Endodermal cell (in vitro differentiated cells): Measurements from ENCODE around the gene SPEM1. TPM values are rescaled to one million over a fixed set of nuclear protein-coding genes. Genes with fewer than 3 reads are reported as not detected.
A peak's percentile ranks its signal among the peaks of the same experiment; 100 is the strongest.

Experiments used
- DNase-seq: peaks from one replicate; pipeline ENCODE4 v3.0.0-alpha.2; 2017
- H3K27ac ChIP-seq: 2 replicates; pipeline ENCODE4 v1.5.1; 2013; ENCODE audit warnings: mild to moderate bottlenecking, low read depth, low read length, moderate library complexity
- H3K27me3 ChIP-seq: 2 replicates; pipeline ENCODE4 v1.6.1; 2013; ENCODE audit warnings: mild to moderate bottlenecking, low read length, moderate library complexity; ENCODE audit not compliant: insufficient read depth, control insufficient read depth, poor library complexity, severe bottlenecking
- H3K36me3 ChIP-seq: 2 replicates; pipeline ENCODE4 v1.7.0; 2013; ENCODE audit warnings: mild to moderate bottlenecking, low read length, moderate library complexity; ENCODE audit not compliant: control insufficient read depth, insufficient read depth
- H3K4me1 ChIP-seq: one replicate; pipeline ENCODE4 v1.7.0; 2013; ENCODE audit warnings: low read length; ENCODE audit not compliant: control insufficient read depth, insufficient read depth
- H3K4me3 ChIP-seq: 2 replicates; pipeline ENCODE4 v1.5.1; 2013; ENCODE audit warnings: mild to moderate bottlenecking, low read length, moderate library complexity
- H3K9ac ChIP-seq: 2 replicates; pipeline ENCODE4 v1.6.1; 2013; ENCODE audit warnings: mild to moderate bottlenecking, low read length, moderate library complexity; ENCODE audit not compliant: poor library complexity, severe bottlenecking; ENCODE audit errors: extremely low read depth
- H3K9me3 ChIP-seq: 2 replicates; pipeline ENCODE4 v1.6.1; 2013; ENCODE audit warnings: mild to moderate bottlenecking, low read length, moderate library complexity; ENCODE audit not compliant: control insufficient read depth
- H3K27ac Mint-ChIP-seq: 2 replicates; pipeline ENCODE4 v1.8.0; 2020; ENCODE audit warnings: mixed read lengths
- H3K27me3 Mint-ChIP-seq: 2 replicates; pipeline ENCODE4 v1.8.0; 2021; ENCODE audit warnings: mild to moderate bottlenecking, mixed read lengths; ENCODE audit not compliant: insufficient read depth
- H3K36me3 Mint-ChIP-seq: 2 replicates; pipeline ENCODE4 v1.8.0; 2020; ENCODE audit warnings: low read depth, mixed read lengths
- H3K4me1 Mint-ChIP-seq: 2 replicates; pipeline ENCODE4 v1.8.0; 2020; ENCODE audit warnings: mixed read lengths
- H3K4me3 Mint-ChIP-seq: 2 replicates; pipeline ENCODE4 v1.8.0; 2020; ENCODE audit warnings: mild to moderate bottlenecking, moderate library complexity, mixed read lengths
- H3K9me3 Mint-ChIP-seq: 2 replicates; pipeline ENCODE4 v1.8.0; 2020; ENCODE audit warnings: mild to moderate bottlenecking, mixed read lengths
- CTCF ChIP-seq: fragments of 200-600 bp; sonication (generic); conservative IDR thresholded peaks from 2 replicates; pipeline ENCODE4 v1.5.0; 2021; ENCODE audit warnings: antibody characterized with exemption, mild to moderate bottlenecking
- WGBS, 2 experiments: methylation state at CpG; one replicate each; pipeline versions ENCODE4 v1.1.5 to v1.1.7; 2013; ENCODE audit warnings: missing lambda C conversion rate in 2 of 2, mixed read lengths in 1 of 2; ENCODE audit not compliant: insufficient coverage in 1 of 2, insufficient read length in 1 of 2; 5-methylcytosine and 5-hydroxymethylcytosine counted together
- total RNA-seq, 2 donors: library from RNA; stranded (reverse); fragmentation: NEBNext Ultra II Directional in 1 of 2; extraction: Animal tissue kit (Norgen Biotek cat#: 25700) in 1 of 2; gene quantifications; 2 replicates in 1 of 2; 3 replicates in 1 of 2; pipeline ENCODE4 v1.2.1, GENCODE V29; 2021

Gene SPEM1
- total RNA-seq, 2 donors from 2014 or later = 0.46 to 0.49 TPM

GRCh38 chr17:7403043-7403726 lies 16.9 kb upstream of the SPEM1 start:
- H3K9ac ChIP-seq = peak overlapping the region; percentile 62
- no peaks in the 10 kb centered on the region for H3K27me3 ChIP-seq
- 23 to 50% methylated on average over 6 to 16 of the region's 16 CpGs for WGBS, 2 experiments
- Mint-ChIP-seq H3K27me3 (peaks cover 7% of the 10 kb centered on the region), H3K36me3 (peaks cover 10% of the 10 kb centered on the region), H3K4me1 (peaks cover 20% of the 10 kb centered on the region), H3K27ac (peak overlapping the region; percentile 95), H3K4me3 (peak overlapping the region; percentile 77), H3K9me3 (no peaks in the 10 kb centered on the region)
- peak overlapping the region; percentile 88 for H3K4me3 ChIP-seq
- no peak for DNase-seq
- H3K27ac ChIP-seq = peak overlapping the region; percentile 77
- peaks cover 5% of the 10 kb centered on the region for H3K36me3 ChIP-seq
- H3K9me3 ChIP-seq = no peaks in the 10 kb centered on the region
- no peak for TF ChIP-seq CTCF
- no peaks in the 10 kb centered on the region for H3K4me1 ChIP-seq

- H3K27ac ChIP-seq = peak overlapping the region; percentile 77
- TF ChIP-seq CTCF = no peak
- H3K36me3 Mint-ChIP-seq = peaks cover 10% of the 10 kb centered on the region
- H3K4me1 Mint-ChIP-seq = peaks cover 20% of the 10 kb centered on the region
- peaks cover 9% of the 10 kb centered on the region for H3K27me3 Mint-ChIP-seq
- no peaks in the 10 kb centered on the region for H3K9me3 ChIP-seq
- no peak for DNase-seq
- peak overlapping the region; percentile 88 for H3K4me3 ChIP-seq
- H3K36me3 ChIP-seq = peaks cover 7% of the 10 kb centered on the region
- H3K9me3 Mint-ChIP-seq = no peaks in the 10 kb centered on the region
- H3K4me1 ChIP-seq = no peaks in the 10 kb centered on the region
- H3K9ac ChIP-seq = peak overlapping the region; percentile 62
- H3K27me3 ChIP-seq = no peaks in the 10 kb centered on the region
- H3K4me3 Mint-ChIP-seq = peak overlapping the region; percentile 77
- WGBS, 2 experiments = 0% methylated on average over 8 to 13 of the region's 13 CpGs
- peak overlapping the region; percentile 95 for H3K27ac Mint-ChIP-seq
Observed at GRCh38 chr17:7403727-7403976, 16.5 kb upstream of the SPEM1 start.

DNA sequence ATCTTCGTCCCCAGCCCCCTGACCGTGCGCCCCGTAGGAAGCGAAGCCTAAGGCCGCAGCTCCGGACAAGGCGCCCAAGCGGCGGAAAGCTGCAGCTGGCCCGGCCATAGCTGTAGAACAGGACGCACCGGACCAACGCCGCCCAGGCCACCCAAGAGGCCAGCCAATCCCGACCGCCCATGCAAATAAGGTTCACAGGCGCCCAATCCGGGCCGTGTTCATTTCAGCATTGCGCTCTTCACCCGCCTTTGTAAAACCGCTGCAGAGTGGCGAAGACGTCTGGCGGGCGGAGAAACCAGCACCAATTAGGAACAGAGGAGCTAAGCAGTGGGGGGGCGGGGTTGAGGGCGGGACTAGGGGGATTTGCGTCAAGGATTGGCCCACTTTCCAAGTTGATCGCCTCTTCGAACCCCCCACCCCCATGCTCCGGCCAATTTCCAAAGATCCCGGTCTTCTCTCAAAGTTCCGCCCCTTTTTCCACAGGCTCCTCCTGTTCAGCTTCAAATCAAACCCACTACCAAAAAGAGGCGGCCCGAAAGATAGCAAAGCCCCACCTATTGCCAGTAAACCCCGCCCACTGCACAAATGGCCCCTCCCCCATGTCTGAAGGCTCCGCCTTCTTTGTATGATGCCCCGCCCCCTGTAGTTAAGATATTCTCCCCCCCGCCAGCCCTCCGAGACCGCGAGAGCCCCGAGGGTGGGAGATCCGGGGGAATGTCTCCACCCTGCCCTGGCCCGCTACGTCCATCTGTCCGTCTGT lies 16.0 kb upstream of the SPEM1 start, which contains the start of gene TMEM256:
TSS of gene TMEM256 (minus strand) at position 121 of the 760 bp plus-strand sequence. CDS start at position 108, 13 bp downstream.
- 0% methylated on average over 18 to 49 of the region's 49 CpGs for WGBS, 2 experiments
- Histone ChIP-seq H3K27ac (peak within 1 kb of the TSS; percentile 77), H3K9ac (peak within 1 kb of the TSS; percentile 70), H3K36me3 (peaks cover 11% of the 10 kb centered on the region), H3K9me3 (no peaks in the 10 kb centered on the region), H3K27me3 (no peaks in the 10 kb centered on the region), H3K4me3 (peak within 1 kb of the TSS; percentile 91), H3K4me1 (no peaks in the 10 kb centered on the region)
- H3K9me3 Mint-ChIP-seq = no peaks in the 10 kb centered on the region
- peaks cover 20% of the 10 kb centered on the region for H3K4me1 Mint-ChIP-seq
- peak; percentile 29 for TF ChIP-seq CTCF
- peak within 1 kb of the TSS; percentile 77 for H3K4me3 Mint-ChIP-seq
- peaks cover 14% of the 10 kb centered on the region for H3K36me3 Mint-ChIP-seq
- peaks cover 13% of the 10 kb centered on the region for H3K27me3 Mint-ChIP-seq
- peak within 1 kb of the TSS; percentile 95 for H3K27ac Mint-ChIP-seq
- peak; percentile 100 for DNase-seq
